Muscle layer of colon (tissue), 2 donors: ENCODE measurements around the gene MYMK.
A peak's percentile ranks its signal among the peaks of the same experiment; 100 is the strongest.

Experiments
- H3K27ac ChIP-seq: one replicate; pipeline ENCODE4 v1.7.0; 2013; ENCODE audit warnings: low read depth, mild to moderate bottlenecking, low read length, moderate library complexity
- H3K27me3 ChIP-seq, 2 donors: one replicate each; pipeline ENCODE4 v1.7.0; 2013; ENCODE audit warnings: low read length in 2 of 2, mild to moderate bottlenecking in 2 of 2; ENCODE audit not compliant: insufficient read depth in 2 of 2, control insufficient read depth in 1 of 2
- H3K36me3 ChIP-seq: one replicate; pipeline ENCODE4 v1.7.0; 2013; ENCODE audit warnings: mild to moderate bottlenecking, low read length; ENCODE audit not compliant: insufficient read depth
- H3K4me1 ChIP-seq: one replicate; pipeline ENCODE4 v1.7.0; 2013; ENCODE audit warnings: mild to moderate bottlenecking, low read length; ENCODE audit not compliant: insufficient read depth
- H3K4me3 ChIP-seq, 2 donors: one replicate each; pipeline ENCODE4 v1.7.0; 2013; ENCODE audit warnings: low read length in 2 of 2, low read depth in 1 of 2, mild to moderate bottlenecking in 1 of 2, moderate library complexity in 1 of 2
- H3K9ac ChIP-seq: one replicate; pipeline ENCODE4 v1.7.0; 2013; ENCODE audit warnings: low read length
- H3K9me3 ChIP-seq: one replicate; pipeline ENCODE4 v1.7.0; 2013; ENCODE audit warnings: mild to moderate bottlenecking, low read length
- donor health status: abdominal sarcoma.
- donor health status: Adenocarcinoma of cecum.

The MYMK gene, protein sequence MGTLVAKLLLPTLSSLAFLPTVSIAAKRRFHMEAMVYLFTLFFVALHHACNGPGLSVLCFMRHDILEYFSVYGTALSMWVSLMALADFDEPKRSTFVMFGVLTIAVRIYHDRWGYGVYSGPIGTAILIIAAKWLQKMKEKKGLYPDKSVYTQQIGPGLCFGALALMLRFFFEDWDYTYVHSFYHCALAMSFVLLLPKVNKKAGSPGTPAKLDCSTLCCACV

DNA sequence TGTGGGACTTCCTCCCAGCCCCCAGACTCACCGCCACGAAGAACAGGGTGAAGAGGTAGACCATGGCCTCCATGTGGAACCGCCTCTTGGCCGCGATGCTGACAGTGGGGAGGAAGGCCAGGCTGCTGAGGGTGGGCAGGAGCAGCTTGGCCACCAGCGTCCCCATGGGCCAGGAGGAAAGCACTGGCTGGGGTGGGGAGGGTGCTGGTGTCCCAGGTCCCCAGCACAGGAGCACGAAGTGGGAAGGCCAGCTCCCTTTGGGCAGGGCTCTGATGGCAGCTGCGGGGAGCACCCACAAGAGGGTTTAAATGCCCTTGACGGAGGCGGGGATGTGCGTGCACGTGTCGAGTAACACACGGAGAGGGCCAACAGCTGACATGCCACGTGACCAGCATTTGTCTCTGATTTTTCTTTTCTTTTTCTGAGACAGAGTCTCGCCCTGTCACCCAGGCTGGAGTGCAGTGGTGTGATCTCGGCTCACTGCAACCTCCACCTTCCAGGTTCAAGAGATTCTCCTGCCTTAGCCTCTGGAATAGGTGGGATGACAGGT is at the start of gene MYMK:
MYMK (minus strand) TSS at position 281 of the 550 bp plus-strand sequence; CDS start at position 166, 115 bp downstream.
- Histone ChIP-seq H3K27me3 (no peaks in the 10 kb centered on the region), H3K36me3 (no peaks in the 10 kb centered on the region), H3K9me3 (no peaks in the 10 kb centered on the region), H3K9ac (no peak within 1 kb of the TSS), H3K4me1 (peaks cover 32% of the 10 kb centered on the region), H3K27ac (no peak within 1 kb of the TSS), H3K4me3 (no peak within 1 kb of the TSS)

DNA sequence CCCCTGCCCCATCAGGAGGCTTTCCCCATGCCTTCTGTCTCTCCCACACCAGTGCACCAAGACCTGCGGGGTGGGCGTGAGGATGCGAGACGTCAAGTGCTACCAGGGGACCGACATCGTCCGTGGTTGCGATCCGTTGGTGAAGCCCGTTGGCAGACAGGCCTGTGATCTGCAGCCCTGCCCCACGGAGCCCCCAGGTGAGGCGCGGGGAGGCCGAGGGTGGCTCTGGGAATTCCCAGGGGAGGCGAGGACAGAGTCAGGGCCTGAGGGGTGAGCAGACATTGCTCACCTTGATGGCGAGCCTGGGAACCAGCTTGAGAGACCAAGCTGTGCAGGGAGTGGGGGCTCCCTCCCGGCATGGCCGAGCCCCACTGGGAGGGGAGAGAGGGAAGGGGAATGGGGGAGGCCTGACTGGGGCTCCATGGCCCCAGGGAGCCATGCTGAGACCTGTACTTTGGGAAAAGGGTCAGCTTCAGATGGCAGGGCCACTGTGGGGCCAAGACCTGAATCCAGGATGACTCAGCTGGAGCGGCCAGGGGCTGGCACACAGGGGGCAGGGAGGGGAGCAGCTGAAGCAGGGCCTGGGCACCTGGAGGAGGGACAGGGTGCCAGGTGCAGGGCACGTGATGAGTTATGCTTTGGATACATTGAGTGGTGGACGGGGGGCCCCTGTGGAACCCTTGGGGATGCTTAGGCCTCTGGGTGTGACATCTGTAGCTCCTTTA is 49.2 kb upstream of the MYMK start:
- H3K9me3 ChIP-seq, result no peaks in the 10 kb centered on the region
- H3K4me1 ChIP-seq, result peaks cover 25% of the 10 kb centered on the region
- no peaks in the 10 kb centered on the region for H3K36me3 ChIP-seq
- no peak overlapping the region for H3K27ac ChIP-seq
- no peak overlapping the region for H3K9ac ChIP-seq
- peaks cover 0 to 6% of the 10 kb centered on the region in 2 donors for H3K27me3 ChIP-seq
- no peak overlapping the region for H3K4me3 ChIP-seq

DNA sequence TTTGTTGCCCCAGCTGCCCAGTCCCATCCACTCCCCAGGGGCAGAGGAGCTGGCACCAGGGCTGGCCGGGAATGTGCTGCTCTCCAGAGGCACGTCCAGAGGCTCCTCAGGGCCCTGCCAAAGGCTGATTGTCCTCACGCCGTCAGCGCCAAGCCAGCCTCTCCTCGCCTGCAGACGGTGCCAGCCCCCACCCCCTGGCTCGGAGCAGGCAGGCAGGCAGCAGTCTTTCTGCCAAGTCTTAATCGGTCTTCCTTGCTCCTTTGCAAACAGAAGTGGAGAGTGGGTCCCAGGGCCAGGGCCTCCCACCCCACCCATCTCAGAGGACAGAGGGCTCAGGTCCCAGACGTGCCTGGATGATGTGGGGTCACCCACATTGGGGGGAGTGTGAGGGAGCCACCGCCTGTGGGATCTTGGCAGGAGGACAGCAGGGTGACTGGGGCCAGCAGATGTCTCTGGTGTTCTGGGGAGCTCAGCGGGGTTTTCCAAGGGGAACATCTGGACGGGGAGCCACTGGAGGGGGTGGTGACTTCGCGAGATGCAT is 48.1 kb upstream of the MYMK start:
- no peaks in the 10 kb centered on the region for H3K36me3 ChIP-seq
- peaks cover 25% of the 10 kb centered on the region for H3K4me1 ChIP-seq
- H3K9ac ChIP-seq, result no peak overlapping the region
- peak overlapping the region; percentile 58 for H3K27ac ChIP-seq
- H3K27me3 ChIP-seq, result no peaks in the 10 kb centered on the region
- no peaks in the 10 kb centered on the region for H3K9me3 ChIP-seq
- H3K4me3 ChIP-seq, result peak overlapping the region in 1 of 2 donors; percentile 38

DNA sequence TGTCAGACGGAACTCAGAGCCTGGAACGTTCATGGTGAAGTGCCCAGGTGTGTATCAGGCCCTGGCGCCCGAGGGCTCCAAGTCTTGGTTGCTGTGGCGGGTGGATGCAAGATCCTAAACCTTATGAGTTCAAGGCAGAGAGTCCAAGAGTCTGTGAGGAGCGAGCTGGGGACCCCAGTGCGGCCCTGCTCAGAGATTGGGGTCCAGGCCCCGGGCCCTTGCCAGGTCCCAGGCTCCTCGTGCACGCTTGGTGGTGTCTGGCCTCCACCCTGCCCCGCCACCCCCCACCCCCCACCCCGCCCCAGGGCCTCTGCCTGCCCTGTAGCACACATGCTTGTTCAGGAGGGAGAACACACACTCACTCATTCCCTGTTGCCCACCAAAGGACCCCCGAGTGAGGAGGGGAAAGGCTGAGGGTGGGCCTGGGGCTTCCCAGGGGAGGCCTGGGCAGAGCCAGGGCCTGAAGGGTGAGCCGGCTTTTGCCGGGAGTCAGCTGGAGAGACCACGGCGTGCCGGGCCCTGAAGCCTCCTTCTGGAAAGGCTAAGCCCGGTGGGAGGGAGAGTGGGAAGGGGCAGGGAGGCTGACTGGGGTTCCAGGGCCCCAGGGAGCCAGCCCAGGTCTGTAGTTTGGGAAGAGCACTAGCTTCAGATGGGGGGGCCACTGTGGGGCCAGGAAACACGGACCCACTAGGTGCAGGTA is 47.3 kb upstream of the MYMK start:
- H3K4me3 ChIP-seq, result peak overlapping the region in 1 of 2 donors; percentile 38
- H3K4me1 ChIP-seq, result peaks cover 25% of the 10 kb centered on the region
- no peaks in the 10 kb centered on the region for H3K27me3 ChIP-seq
- H3K36me3 ChIP-seq, result no peaks in the 10 kb centered on the region
- no peaks in the 10 kb centered on the region for H3K9me3 ChIP-seq
- H3K27ac ChIP-seq, result peak overlapping the region; percentile 58
- H3K9ac ChIP-seq, result no peak overlapping the region

DNA sequence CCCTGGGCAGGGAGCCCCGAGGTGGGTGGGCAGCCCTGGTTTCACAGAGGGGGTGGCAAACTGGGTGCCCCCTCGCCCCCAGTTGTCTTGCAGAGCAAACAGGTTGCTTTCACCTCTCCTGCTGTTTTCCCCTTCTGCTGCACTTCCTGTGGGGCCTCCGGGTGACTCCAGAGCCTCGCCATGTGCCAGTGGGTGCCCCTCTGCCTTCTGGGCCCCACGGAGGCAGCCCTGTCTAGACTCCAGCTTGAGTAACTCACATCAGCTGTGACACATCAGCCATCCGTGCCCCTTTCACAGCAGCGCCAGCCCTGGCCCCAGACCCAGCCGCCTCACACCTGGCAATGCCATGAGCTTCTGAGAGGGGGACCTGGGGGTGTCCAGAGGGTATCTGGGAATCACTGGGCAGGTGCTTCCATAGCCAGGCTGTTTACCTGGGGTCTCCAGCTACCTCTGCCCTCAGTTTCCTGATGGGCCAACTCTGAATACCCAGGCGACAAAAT is 46.7 kb upstream of the MYMK start:
- Histone ChIP-seq H3K36me3 (no peaks in the 10 kb centered on the region), H3K4me3 (no peak overlapping the region), H3K9ac (no peak overlapping the region), H3K27ac (no peak overlapping the region), H3K27me3 (no peaks in the 10 kb centered on the region), H3K9me3 (no peaks in the 10 kb centered on the region), H3K4me1 (peaks cover 22% of the 10 kb centered on the region)

GRCh38 chr9:133570691-133571080 is 45.9 kb upstream of the MYMK start:
- Histone ChIP-seq H3K27ac (no peak overlapping the region), H3K9ac (no peak overlapping the region), H3K36me3 (no peaks in the 10 kb centered on the region), H3K4me1 (peaks cover 27% of the 10 kb centered on the region), H3K27me3 (no peaks in the 10 kb centered on the region), H3K4me3 (no peak overlapping the region), H3K9me3 (no peaks in the 10 kb centered on the region)

DNA sequence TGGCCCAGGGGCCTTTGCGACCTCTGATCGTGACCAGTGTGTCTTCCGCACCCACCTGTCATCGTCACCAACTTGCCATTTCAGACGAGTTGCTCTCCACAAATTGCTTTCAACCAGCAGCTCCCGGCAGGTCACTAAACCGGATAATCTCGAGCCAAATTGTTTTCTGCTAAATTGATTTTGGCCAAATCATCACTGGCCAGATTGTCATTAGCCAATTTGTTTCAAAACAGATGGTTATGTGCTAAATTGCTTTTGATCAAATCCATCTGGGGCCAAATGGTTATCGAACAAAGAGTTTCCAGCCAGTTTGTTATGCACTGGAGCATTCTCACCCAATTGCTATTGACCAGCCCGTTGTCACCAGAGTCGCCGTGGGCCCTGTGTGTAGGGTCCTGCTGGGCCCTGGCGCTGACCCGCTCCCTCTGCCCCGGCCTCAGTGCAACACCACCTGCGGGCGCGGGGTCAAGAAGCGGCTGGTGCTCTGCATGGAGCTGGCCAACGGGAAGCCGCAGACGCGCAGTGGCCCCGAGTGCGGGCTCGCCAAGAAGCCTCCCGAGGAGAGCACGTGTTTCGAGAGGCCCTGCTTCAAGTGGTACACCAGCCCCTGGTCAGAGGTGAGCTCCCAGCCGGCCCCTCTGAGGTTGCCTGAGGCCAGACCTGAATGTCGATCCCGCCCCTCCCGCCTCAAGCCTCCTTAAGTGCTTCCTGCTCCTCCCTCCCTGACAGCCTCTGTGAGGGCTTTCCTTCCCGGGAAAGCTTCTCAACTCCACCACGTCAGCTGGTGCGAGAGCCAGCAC is 45.3 kb upstream of the MYMK start:
- Histone ChIP-seq H3K36me3 (no peaks in the 10 kb centered on the region), H3K27ac (no peak overlapping the region), H3K4me1 (peaks cover 33% of the 10 kb centered on the region), H3K27me3 (no peaks in the 10 kb centered on the region), H3K4me3 (no peak overlapping the region), H3K9me3 (no peaks in the 10 kb centered on the region), H3K9ac (no peak overlapping the region)

DNA sequence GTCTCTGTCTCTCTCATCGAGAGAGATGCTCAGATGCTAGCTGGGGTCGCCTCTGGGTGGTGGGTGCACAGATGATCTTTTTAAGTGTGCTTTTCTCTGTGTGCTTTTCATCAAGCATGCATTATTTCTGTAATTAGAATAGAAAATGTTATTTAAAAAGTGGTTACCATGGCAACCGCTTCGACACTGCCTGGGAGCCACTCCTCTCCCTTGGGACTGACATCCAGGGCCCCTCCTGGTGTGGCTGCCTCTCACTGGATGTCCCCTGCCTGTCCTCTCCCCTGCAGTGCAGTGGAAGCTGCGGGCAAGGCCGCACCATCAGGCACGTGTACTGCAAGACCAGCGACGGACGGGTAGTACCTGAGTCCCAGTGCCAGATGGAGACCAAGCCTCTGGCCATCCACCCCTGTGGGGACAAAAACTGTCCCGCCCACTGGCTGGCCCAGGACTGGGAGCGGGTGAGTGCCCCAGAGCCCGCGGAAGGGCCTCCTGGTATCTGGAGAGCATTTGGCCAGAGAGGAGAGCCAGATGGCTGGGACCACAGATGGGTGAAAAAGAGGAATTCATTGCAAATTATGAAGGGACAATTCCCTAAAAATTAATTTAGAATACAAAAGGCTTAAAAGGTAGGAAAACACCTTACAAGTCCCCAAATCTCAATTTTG is 44.5 kb upstream of the MYMK start:
- Histone ChIP-seq H3K27ac (no peak overlapping the region), H3K9ac (no peak overlapping the region), H3K4me1 (peaks cover 39% of the 10 kb centered on the region), H3K9me3 (no peaks in the 10 kb centered on the region), H3K27me3 (no peaks in the 10 kb centered on the region), H3K36me3 (no peaks in the 10 kb centered on the region), H3K4me3 (no peak overlapping the region)

GRCh38 chr9:133568186-133568585 is 43.4 kb upstream of the MYMK start:
- H3K4me1 ChIP-seq, result peaks cover 37% of the 10 kb centered on the region
- no peaks in the 10 kb centered on the region for H3K27me3 ChIP-seq
- H3K27ac ChIP-seq, result no peak overlapping the region

GRCh38 chr9:133566817-133567216 is 42.1 kb upstream of the MYMK start:
- no peaks in the 10 kb centered on the region for H3K9me3 ChIP-seq
- H3K27me3 ChIP-seq, result no peaks in the 10 kb centered on the region
- no peak overlapping the region for H3K27ac ChIP-seq

More at GRCh38 chr9:133568186-133568585, 43.4 kb upstream of the MYMK start:
- no peak overlapping the region for H3K9ac ChIP-seq
- no peaks in the 10 kb centered on the region for H3K9me3 ChIP-seq
- H3K4me3 ChIP-seq, result no peak overlapping the region
- no peaks in the 10 kb centered on the region for H3K36me3 ChIP-seq

More at GRCh38 chr9:133566817-133567216, 42.1 kb upstream of the MYMK start:
- Histone ChIP-seq H3K4me1 (peaks cover 28% of the 10 kb centered on the region), H3K36me3 (no peaks in the 10 kb centered on the region), H3K9ac (no peak overlapping the region), H3K4me3 (no peak overlapping the region)
